Colonic mucosa (tissue), 4 donors: ENCODE measurements around the gene BMP5. TPM values are rescaled to one million over a fixed set of nuclear protein-coding genes. Genes with fewer than 3 reads are reported as not detected.

Experiments
- DNase-seq: peaks from one replicate; pipeline ENCODE4 v3.0.0-alpha.2; 2020
- H3K27ac ChIP-seq: fragments of 200-600 bp; one replicate; pipeline ENCODE4 v1.8.0; 2021
- H3K27me3 ChIP-seq: fragments of 200-600 bp; one replicate; pipeline ENCODE4 v1.8.0; 2021
- H3K36me3 ChIP-seq: fragments of 200-600 bp; one replicate; pipeline ENCODE4 v1.8.0; 2021
- H3K4me1 ChIP-seq: fragments of 200-600 bp; one replicate; pipeline ENCODE4 v1.8.0; 2021; ENCODE audit warnings: mild to moderate bottlenecking
- H3K4me3 ChIP-seq: fragments of 200-600 bp; one replicate; pipeline ENCODE4 v1.8.0; 2021
- H3K9ac ChIP-seq, 2 donors: one replicate each; pipeline ENCODE4 v1.7.0; 2013; ENCODE audit warnings: control low read depth in 2 of 2, low read depth in 2 of 2, low read length in 2 of 2
- H3K9me3 ChIP-seq: fragments of 200-600 bp; one replicate; pipeline ENCODE4 v1.8.0; 2021
- intact Hi-C: fragments of 100-400 bp; cut with DNase I; formaldehyde crosslinking; loops from one replicate; pipeline ENCODE4 v1.14.1; 2022
- total RNA-seq, 2 donors: library from RNA; stranded (reverse); fragmentation: NEBNext Ultra II Directional in 1 of 2; extraction: Animal tissue kit (Norgen Biotek cat#: 25700) in 1 of 2; gene quantifications; one replicate each; pipeline ENCODE4 v1.2.1, GENCODE V29; 2021
- TF ChIP-seq, protein P1 (sequence below): fragments of 200-600 bp; IDR thresholded peaks from one replicate; pipeline ENCODE4 v1.8.0; 2022; ENCODE audit warnings: antibody characterized with exemption, mild to moderate bottlenecking
- donor health status: healthy.
- donor health status: DM: no; HTN: no; CAD: no.
- donor health status: DM: no; HTN: no; CAD: no.

BMP5 gene
- total RNA-seq, 2 donors from 2014 or later: 2.4 to 3.2 TPM

DNA sequence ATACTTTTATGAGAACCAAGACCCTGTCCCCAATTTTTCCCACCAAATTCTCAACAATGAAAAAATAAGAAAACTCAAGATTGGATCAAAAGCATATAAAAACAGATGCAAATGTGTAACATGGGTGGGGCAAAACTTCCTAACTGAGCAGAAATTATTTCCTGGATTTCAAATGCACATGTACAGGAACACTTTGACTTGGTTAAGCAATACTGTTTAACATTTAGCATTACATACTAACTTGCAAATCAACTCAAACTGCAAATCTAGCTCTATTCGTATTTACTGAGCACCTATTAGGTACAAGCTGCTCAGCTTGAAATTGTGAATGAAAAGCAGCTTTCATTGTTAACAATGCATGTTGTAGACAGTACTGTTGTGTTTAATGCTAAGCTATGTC, 40.2 kb downstream of the BMP5 start:
- Histone ChIP-seq H3K9me3 (no peaks in the 10 kb centered on the region), H3K27me3 (no peaks in the 10 kb centered on the region), H3K36me3 (no peaks in the 10 kb centered on the region), H3K4me3 (no peak overlapping the region), H3K27ac (no peak overlapping the region), H3K4me1 (no peaks in the 10 kb centered on the region), H3K9ac (no peak overlapping the region)
- intact Hi-C loops: no loop called here
- no peak for DNase-seq
- TF ChIP-seq, protein P1, sequence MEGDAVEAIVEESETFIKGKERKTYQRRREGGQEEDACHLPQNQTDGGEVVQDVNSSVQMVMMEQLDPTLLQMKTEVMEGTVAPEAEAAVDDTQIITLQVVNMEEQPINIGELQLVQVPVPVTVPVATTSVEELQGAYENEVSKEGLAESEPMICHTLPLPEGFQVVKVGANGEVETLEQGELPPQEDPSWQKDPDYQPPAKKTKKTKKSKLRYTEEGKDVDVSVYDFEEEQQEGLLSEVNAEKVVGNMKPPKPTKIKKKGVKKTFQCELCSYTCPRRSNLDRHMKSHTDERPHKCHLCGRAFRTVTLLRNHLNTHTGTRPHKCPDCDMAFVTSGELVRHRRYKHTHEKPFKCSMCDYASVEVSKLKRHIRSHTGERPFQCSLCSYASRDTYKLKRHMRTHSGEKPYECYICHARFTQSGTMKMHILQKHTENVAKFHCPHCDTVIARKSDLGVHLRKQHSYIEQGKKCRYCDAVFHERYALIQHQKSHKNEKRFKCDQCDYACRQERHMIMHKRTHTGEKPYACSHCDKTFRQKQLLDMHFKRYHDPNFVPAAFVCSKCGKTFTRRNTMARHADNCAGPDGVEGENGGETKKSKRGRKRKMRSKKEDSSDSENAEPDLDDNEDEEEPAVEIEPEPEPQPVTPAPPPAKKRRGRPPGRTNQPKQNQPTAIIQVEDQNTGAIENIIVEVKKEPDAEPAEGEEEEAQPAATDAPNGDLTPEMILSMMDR: no peak

DNA sequence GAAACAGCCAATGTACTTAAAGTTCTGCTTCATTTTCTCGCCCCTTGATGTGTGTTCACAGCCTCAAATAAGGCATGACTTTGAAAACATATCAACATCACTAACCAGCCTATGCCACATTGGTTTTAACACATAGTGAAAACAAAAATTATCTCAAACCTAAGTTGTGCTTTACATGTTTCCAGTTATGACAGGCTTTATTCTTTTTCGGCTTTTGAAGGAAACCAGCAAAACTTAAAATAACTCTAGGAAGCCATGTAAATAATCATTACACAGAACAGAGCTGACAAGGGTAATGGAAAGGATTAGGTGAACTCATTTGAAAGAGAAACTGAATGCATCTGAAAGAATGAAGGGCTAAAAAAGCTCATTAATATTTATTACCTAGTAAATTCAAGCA, 42.1 kb downstream of the BMP5 start:
- H3K27me3 ChIP-seq: no peaks in the 10 kb centered on the region

DNA sequence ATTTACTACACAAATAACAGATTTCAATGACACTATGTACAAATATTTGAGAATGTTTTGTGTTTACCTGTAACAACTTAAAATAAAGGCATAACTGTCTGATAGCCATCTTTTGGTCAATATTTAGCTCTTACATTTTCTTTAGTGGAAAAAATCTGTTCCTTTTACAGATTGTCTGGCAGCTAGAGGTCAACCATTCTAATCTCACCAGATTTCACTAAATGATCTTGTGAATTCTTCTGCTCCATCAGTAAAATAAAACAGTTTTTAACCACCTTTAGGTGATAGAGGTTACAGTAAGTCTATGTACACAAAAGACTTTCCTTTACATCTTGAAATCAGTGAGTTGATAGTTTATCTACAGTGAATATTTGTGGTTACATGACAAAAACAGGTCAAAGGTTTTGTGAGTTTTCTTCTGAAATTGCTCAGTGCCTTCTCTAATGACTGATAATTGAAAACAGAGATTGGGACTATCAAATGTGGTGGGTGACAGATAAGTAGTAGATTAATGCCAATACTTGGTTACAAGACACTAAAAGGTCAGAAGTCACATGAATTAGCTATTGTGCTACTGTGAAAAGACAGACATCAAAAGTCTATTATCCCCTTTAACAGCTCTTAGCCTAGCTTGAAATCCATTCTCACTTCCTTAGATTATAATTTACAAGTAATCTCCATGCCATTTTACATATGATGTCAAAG, 47.4 kb downstream of the BMP5 start:
- Histone ChIP-seq H3K27me3 (no peaks in the 10 kb centered on the region), H3K4me1 (no peaks in the 10 kb centered on the region), H3K9me3 (no peaks in the 10 kb centered on the region), H3K4me3 (no peak overlapping the region), H3K36me3 (no peaks in the 10 kb centered on the region), H3K9ac (no peak overlapping the region), H3K27ac (no peak overlapping the region)
- intact Hi-C loops: no loop called here
- TF ChIP-seq, protein P1: no peak
- DNase-seq: no peak

More for the DNA sequence above, 42.1 kb downstream of the BMP5 start:
- TF ChIP-seq, protein P1: no peak
- no peak overlapping the region for H3K27ac ChIP-seq
- no peak overlapping the region for H3K4me3 ChIP-seq
- no peaks in the 10 kb centered on the region for H3K9me3 ChIP-seq
- H3K4me1 ChIP-seq: no peaks in the 10 kb centered on the region
- intact Hi-C loops: no loop called here
- DNase-seq: no peak
- no peaks in the 10 kb centered on the region for H3K36me3 ChIP-seq
- H3K9ac ChIP-seq: no peak overlapping the region

DNA sequence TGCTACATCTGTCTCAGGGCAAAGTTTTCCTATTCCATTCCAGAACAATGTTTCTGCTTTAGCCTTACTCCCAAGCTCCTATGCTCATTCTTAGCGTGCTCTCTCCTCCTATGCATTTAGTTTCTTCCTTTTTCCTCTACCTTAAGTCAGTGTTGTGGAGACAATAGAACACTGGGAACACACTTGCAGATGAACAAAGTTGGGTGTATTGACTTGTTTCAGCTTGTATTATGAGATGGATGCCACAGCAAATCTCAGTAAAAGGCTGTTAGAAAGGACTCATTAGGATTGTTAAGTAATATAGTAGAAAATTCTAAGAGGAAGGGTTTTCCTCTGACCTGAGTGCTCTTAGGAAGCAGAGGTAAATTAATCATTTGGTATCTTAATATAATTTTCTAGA, 48.4 kb downstream of the BMP5 start:
- H3K27me3 ChIP-seq: no peaks in the 10 kb centered on the region
- no peaks in the 10 kb centered on the region for H3K4me1 ChIP-seq
- H3K9ac ChIP-seq: no peak overlapping the region
- TF ChIP-seq, protein P1: no peak
- H3K36me3 ChIP-seq: no peaks in the 10 kb centered on the region
- DNase-seq: no peak
- H3K4me3 ChIP-seq: no peak overlapping the region
- no peaks in the 10 kb centered on the region for H3K9me3 ChIP-seq
- intact Hi-C loops: no loop called here
- no peak overlapping the region for H3K27ac ChIP-seq

DNA sequence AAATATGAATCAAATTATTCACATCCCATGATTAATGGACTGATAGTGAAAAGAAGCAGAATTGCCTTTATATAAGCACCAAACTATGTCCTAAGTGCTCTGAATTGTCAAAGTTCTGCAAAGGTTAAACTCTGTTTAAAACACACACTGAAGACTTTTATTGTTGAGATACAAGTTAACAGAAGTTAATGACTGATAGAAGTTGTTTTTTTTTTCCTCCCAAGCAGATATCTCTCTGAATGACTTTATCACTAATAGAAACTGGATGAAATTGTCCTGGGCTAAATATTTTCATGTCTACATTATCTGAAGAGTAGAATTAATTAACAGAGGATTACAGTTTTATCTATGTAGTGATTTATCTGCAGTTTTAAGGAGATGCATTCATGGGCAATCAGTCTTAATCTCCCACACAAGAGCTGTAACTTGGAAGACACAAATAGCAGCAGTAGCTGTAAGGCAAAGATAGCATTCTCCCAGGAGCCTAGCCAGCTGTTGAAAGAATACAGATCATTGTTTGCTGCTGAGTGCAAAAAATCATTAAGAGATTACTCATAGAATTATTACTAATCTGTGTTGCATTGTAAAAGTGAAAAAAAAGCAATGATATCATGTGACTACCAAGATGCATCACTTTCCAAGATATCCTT, 49.9 kb downstream of the BMP5 start:
- intact Hi-C loops: no loop called here
- Histone ChIP-seq H3K4me3 (no peak overlapping the region), H3K27me3 (no peaks in the 10 kb centered on the region), H3K4me1 (no peaks in the 10 kb centered on the region), H3K9me3 (no peaks in the 10 kb centered on the region), H3K36me3 (no peaks in the 10 kb centered on the region), H3K27ac (no peak overlapping the region), H3K9ac (no peak overlapping the region)
- DNase-seq: no peak
- TF ChIP-seq, protein P1: no peak
